GM21529 (cell line): ENCODE data around the gene DHH.

Experiments
- ATAC-seq: cut with Tn5 transposase; IDR thresholded peaks from one replicate; pipeline ENCODE4 v1.9.1; 2021; ENCODE audit not compliant: unreplicated experiment

Gene DHH

DNA sequence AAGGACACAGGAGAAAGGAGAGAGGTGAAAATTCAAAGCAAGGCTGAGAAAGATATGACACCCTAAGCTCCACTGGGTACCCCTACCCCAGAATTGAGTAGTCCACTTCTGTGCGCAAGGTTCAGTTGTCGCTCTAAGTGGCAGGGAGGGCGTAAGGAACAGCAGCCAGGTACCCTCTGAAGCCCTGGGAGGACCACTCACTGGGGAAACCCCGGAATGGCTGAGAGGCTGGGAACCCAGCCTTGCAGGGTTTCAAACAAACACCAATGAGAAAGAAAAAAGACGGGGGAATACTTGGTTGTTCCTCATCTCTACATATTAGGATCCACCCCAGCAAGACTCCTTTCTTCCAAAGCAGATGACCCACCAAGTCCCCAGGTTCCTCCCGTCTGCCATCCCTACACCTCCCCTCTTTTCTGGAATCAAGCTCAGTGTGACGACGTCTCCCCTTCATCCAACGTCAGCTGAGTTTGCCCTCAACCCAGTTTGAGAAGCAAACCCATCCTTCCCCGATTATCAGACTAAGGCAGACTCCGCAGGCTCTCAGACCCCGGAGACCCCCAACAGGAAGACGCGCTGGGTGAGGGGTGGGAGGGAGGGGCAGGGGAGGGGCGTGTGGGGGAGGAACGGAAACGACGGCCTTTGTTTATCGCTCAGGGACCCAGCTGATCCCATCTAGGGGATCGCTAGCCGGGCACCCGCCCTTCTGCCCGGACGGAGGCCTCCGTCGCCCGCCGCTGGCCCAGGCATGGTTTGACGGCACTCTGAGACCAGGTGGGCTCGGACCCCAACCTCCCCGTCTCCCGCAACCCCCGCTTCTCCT lies 15.3 kb upstream of the DHH start:
- ATAC-seq: no peak

DNA sequence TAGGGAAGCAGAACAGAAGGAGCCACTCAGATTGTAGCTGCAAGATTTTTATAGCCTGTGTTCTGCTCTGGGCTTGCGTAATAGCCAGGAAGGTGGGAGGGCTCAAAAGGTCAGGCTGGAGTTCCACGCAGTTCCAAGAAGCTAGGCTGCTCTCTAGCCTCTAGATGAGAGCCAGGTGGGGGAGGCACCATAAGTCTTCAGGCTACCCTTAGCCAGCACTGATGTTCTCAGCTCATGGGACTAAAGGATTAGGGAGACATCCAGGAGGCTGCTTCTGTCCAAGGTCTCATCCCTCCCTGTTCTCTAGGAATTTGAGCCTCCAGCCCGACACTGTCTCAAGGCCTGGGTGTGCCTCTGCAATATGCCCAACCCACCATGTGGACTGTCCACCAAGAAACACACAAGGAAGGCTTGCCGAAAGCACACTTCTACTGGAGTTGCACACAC lies 14.4 kb upstream of the DHH start:
- no peak for ATAC-seq

DNA sequence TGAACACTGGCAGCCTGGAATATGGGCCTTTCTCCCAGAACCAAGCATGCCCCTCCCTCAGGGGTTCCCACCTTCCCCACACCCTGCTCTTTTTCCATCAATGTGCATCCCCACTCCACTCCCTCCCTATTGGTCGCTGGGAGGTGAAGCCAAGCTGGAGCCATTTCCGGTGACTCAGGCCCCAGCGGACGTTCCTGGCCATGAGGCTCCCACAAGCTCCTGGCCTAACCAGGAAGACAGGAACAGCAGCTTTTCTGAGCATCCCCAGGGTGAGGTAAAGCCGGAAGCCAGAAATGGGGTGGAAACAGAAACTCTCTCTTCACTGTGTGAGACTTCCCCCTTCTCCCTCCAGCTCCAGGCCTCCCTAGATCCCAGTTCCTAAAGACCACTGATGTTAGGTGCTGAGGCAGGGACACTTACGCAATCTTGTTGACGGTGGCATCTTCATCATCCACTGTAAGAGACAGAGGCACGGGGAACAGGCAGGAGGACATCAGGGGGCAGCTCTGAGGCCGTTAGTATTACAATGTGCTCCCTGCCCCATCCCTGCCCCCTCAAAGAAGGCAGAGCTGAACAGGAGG lies 11.0 kb upstream of the DHH start:
- no peak for ATAC-seq

DNA sequence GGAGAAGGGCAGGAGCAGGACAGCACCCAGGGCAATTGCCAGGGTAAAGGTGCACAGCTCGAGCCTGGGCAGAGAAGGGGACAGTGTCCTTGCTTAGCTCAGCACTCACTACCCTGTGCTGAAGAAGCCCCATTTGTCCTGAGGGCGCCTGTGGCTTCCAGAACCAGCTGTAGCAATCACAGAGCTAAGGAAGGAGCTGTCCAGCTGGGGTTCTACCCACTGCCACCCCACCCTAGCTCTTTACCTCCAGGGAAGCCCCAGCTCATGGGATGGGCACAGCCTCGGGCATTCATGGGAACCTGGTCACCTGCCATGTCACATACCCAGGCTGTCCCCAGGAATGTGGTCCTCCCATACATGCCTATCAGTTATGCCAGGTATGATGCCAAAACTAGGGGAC lies 10.2 kb upstream of the DHH start:
- ATAC-seq: no peak

DNA sequence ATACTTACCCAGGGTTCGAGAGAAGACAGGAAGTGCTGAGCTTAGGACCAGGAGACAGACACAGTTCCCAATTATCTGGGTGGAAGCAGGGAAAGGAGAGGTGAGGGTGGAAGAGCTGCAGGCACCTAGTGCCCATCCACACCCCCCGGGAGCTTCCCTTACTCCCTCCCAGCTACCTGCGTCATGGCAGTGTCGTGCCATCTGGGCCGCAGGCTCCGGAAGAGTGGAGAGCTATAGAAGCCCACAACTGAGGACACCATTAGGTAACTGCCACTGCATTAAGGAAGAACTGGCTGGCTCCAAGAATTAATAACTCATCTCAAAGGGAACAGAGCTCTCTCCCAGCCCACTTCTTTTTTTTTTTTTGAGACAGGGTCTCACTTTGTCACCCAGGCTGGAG lies 5.8 kb upstream of the DHH start:
- no peak for ATAC-seq

DNA sequence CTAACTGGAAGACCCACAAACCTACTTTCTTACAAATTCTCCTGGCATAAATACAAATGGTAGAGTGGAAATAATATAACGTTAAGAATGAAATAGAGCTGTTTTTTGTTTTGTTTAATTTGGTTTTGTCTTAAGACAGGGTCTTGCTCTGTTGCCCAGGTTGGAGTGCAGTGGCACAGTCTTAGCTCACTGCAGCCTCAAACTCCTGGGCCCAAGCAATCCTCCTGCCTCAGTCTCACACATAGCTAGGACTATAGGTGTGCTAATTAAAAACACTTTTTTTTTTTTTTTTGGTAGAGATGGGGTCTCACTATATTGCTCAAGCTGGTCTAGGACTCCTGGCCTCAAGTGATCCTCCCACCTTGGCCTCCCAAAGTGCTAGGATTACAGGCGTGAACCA lies 4.1 kb upstream of the DHH start:
- no peak for ATAC-seq

DNA sequence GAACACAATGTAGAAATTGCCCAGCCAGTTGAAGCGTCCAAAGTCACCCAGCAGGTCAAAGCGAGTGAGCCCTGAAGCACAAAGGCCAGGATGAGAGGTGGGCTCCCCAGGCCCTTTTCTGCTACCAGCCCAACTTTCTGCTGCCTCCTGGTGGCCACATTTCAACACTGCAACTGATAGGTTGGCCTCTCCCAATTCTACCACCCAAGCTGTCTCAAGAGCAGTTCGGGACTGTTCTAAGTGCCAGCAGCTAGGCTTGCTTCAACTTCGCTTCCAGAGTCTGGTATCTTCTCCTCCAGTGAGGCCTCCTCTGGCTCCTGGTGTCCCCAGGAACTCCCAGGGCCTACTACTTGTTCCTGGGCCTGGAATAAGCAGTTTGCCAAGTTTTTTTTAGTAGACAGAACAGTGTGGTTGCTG lies 3.4 kb upstream of the DHH start:
- no peak for ATAC-seq

DNA sequence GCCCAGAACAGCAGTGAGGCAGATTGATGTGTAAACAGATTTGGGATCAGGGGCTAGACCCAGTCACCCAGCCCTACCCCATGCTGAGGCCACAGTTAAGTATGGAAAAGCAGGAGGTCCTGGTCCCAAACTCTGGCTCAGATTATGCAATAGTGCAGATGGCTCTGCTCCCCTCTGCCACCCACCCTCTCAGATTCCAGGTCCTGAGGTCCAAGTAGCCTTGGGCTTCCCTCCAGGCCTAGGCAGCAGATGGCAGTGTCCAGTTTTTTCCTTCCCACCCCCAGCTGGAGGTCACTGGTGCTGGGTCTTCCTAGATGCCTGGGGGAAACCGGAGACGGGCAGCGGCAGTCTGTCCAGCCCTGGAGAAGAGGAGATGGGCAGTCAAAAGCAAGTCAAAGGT lies 2.8 kb upstream of the DHH start:
- ATAC-seq: no peak

DNA sequence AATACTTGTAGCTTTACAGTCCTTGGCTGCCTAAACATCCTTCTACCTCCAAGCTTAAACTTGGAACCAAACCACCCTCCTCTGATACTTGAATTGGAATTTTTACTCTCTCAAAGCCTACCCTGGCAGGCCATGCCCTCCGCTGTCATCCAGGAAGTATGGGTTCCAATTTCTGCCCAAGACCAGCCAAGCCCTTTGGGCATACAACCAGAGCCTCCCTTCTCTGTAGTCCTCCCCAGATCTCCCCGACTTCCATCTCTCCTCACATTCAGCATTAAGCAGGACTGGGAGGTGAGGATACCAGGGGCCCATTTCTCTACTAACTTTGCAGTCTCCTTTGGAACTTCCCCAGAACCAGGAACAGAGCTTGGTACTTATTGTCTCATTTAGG lies 369 bp upstream of the DHH start:
- ATAC-seq: no peak

DNA sequence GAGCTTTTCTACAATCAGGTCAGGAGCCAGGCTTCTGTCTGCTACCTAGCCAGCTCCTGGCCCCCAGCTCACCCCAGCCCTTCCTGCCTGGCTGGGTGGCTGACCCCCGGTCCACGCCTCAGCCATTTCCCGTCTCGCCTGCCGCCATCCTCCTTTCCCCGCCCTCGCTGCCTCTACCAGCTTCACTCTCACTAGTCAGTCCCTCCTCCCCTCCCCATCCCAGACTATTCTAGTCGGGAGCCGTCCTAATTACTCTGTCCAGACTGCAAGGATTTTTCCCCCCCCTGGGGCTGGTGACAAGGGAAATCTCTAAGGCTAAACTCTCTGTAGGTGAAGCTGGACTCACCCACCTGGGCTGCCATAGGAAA lies 825 bp downstream of the DHH start:
- ATAC-seq: no peak

DNA sequence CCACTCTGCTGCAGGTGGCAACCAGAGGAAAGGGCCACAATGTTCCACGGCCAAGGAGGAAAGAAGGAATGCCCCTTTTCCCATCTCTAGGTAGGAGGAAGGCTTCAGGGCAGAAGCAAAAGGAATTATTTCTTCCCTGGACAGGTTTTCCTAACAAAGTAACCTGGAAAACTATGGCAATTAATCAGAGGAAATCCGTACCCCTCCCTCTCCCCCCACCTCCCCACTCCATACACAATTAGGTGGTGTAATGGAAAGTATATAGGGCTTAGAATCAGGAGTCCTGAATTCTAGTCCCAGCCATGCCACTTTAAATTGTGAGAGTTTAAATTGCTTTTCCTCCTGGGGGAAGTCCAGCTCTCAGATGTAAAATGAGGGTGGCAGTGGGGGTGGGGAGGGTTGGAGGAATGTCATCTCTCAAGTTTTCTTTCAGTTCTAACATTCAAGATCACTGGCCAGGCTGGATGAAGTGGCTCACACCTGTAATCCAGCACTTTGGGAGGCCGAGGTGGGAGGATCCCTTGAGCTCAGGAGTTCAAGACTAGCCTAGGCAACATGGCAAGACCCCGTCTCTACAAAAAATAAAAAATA lies 1.7 kb downstream of the DHH start:
- no peak for ATAC-seq

DNA sequence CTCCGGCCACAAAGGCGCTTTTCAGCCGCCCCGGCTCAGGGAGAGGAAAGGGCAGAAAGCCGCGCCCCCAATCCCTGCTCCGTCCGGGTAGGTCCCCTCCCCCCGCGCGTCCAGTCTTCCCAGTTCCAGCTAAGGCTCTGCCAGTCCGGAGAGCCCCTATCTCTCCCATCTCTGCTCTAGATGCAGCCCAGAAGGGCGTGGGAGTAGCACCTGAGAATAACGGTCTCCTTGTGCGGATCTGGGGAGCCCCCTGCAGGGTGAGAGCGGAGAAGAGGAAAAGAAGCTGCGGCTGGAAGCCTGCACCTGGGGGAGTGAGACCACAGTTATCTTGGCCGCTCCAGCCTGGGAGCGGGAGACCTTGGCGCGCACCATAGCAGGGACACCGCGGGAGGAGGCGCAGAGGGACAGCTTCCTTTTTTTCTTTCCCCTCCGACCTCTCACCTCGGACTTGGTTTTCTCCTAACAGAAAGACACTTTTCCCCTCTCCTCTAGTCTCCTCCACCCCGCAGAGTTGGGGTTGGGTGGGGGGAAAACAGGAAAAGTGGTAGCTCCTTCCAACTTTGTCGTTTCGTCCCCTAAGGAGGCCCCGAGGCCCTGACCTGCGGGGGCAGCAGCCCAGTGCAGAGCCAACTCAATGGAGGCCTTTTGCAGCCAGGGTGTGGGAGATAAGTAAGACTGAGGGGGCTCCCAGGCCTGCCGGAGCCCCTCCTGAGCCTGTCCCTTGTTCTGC lies 2.4 kb downstream of the DHH start:
- no peak for ATAC-seq

DNA sequence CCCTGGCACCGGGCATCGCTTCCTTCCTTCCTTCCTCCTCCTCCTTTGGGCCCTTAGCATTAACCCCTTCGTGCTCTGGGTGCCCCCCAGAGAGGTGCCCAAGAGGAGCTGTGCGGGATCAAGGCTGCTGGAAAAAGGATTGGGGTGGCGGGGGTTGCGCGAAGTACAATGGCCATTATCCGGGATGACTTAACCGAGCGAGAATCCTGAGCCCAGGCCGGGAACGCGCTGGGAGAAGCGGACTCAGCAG lies 2.8 kb downstream of the DHH start:
- no peak for ATAC-seq

DNA sequence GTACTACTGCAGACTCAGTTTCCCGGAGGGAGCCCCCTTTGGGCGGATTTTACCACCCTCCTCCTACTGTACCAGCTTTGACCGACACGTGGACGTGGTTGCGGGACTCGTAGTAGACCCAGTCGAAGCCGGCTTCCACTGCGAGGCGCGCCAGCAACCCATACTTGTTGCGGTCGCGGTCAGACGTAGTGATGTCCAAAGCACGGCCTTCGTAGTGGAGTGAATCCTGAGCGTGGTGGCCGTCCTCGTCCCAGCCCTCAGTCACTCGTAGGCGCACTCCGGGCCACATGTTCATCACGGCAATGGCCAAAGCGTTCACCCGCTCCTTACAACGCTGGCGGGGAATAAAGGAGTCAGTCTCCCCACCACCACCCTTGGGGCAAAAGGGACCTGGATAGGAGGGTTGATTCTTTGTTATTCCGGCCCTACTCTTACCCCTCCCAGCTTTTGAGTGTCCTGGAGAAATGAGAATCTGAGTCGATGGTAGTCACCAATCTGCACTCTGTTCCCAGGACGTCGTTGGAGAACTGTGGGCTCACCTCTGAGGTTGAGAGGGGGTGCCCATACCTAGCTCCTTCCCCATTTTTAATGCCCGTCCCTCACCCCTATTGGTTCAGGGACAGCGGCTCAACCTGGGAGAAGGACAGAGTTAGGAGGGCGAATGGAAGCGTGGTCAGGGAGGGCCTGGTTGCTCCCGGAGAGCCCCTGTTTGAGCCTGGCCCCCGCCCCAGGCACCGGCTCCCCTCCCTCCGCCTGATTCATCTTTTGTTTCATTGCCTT lies 3.4 kb downstream of the DHH start:
- ATAC-seq: no peak

DNA sequence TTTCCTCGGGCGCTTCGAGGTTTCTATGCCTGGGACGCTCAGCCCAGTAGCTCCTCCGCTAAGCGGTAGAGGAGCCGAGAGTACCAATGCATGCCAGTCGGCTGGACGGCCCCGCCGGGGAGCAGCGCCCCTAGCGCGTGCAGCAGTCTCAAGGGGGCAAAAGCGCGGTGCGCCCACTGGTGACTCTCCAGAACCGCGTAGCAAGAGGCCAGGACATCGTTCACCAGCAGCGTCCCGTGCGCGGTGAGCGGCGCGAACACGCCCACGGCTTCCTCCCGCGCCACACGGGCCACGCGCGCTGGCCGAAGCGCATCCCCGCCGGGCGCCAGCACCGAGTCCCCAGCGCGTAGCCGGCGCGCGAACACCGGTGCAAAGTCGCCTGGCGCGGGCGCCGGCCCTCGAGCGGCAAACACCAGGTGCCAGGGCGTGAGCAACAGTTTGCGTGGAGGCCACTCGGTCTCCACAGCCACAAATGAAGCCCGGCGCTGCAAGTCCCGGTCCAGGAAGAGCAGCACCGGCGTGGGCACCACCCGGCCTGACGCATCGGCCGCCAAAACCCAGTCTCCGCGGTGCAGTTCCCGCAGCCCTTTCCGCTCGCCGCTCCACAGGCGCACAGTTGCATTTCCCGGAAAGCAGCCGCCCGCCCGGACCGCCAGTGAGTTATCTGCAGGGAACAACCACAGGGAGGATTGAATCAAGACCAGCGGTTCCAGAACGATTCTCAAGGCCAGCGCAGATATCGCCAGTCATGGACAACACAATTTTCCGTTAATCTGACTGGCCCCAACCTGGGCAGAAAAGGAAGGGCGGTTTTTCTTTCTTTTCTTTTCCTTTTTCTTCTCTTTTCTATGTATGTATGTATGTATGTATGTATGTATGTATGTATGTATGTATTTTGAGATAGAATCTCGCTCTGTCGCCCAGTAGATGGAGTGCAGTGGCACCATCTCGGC lies 4.5 kb downstream of the DHH start:
- no peak for ATAC-seq

DNA sequence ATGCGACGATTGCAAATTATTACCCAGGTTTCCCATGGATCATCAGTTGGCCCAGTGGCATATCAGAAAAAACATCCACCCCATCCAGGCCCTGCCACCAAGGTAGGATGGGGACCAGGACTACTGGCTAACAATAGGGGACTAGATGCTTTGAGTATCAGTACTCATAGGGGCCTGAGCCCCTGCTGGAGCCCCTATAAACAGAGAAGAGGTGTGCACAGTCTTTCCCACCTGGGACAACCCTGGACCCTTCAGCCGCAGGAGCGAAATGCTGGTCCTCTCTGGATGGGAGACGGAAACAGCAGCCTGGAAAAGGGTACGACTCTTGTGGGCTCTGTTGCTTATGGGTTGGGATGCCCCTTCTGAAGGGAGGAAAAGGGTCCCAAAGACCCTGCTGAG lies 5.7 kb downstream of the DHH start:
- ATAC-seq: no peak

DNA sequence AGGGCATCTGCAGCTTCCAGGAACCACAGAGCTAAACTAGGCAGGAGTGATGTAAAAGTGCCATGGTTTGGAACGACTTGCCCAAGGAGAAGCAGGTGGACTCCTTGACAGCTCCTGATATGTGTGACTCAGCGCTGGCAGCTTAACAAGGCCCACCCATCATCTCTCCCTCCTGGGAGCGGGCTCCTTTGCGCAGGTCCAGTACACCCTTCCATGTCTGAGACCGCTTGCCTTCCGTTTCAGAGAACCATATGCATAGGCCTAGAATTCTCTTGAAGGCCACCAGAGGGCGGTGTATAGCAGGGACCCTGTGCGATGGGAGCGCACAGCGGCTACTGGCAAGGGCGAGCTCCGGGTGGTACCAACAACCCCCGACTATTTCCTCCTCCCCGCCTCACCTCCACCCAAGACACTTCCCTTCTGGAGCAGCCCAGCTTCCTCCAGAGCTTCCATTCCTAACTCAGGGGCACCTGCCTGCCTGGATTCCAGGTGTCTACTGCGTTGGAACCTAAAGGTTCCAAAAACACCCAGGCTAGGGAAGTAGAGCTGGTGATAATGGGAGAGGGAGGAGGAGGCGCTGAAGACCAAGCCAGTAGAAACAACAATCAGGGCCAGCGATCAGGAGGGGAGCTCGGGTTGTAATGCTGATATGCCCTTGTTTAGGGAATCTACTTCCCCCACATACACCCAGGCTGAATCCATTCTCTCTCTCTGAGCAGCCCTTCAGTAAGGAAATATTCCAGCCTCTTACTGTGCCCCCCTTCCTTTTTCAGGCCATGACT lies 6.3 kb downstream of the DHH start:
- peak; percentile 87 for ATAC-seq

DNA sequence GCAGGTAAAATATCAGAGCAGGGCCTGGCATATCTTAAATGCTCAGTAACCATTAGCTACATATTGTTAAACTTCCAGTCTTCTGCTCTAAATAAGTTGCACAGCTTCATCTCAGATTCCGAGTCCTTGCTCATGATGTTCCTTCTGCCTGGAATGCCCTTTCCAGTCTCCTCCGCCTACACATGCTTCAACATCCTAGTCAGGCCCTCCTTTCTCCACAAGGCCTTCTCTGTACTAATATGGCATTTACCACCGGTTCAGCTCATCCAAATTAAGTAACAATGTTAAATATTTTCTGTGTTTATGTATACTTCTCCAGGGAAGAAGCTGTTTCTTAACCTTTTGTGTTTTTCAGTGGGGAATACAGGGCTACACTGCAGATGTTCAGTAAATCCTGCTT lies 8.5 kb downstream of the DHH start:
- no peak for ATAC-seq

DNA sequence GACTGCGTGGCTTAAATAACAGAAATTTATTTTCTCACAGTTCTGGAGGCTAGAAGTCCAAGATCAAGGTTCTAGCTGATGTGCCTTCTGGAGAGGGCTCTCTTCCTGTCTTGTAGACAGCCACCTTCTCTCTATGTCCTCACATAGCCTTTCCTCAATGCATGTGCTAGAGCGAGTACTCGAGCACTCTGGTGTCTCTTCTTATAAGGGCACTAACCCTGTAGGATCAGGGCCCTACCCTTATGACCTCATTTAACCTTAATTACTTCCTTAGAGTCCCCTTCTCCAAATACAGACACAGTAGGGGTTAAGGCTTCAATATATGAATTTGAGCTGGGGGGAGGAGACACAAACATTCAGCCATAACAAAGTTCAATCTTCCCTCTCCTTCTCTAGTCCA lies 10.2 kb downstream of the DHH start:
- ATAC-seq: no peak

DNA sequence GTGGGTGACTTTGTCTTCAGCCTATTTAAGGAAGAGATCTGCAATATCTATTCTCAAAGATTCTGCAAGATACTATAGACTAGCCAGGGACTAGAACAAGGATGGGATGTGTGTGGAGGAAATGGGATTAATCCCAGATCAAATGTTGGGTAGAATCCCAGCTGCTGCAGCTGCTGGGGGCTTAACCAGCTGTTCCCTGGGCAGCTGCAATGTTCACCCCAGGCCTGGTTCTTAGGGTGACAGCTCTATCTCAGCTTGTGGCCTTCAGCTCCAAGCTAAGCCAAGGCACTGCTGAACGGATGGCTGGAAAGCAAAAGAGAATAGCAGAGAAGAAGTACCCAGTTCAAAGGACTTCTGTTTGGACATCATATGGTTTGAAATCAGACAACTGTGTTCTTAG lies 14.8 kb downstream of the DHH start:
- no peak for ATAC-seq
